ENCODE data around the gene DNLZ. TPM values are rescaled to one million over a fixed set of nuclear protein-coding genes. Genes with fewer than 3 reads are reported as not detected.

DNLZ gene
- total and polyA plus RNA-seq, 2 donors (not counting 3 experiments of a cell fraction or from before 2014, with no cell fraction given): 26.9 to 38.4 TPM

DNA sequence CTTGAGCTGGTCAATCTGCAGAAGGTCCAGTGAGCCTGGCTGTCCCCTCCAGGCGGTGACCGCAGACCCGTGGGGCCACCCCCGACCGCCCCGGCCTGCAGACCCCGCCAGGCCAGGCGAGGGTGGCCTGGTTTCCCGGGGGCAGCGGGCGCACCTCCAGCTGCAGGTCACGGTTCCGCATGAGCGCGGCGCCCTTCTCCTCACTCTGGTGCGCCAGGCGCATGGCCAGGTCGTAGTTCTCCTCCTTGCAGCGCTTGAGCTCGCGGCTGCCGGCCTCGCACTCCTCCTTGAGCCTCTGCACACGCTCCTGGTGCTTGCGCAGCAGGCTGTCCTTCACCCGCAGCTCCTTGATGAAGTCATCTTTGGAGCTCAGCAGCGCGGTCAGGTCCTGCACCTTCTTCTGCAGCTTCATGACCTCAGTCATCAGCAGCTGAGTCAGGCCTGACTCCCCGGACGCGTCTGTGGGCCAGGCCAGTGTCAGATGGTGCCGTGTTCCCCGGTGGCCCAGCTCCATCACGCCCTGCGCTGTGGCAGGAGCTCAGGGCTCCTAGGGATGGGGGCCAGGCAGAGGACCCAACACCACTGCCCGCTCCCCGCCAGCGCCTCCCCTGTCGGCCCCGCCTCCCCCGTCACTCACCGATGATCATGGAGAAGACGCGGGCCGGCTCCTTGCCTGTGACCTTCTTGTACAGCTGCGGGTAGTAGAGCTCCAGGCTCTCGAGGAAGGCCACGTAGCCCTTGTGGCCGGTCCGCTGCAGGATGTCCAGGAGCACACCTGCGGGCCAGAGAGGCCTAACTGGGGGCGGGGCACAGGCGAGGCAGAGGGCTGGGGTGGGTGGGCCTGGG is 7.4 kb upstream of the DNLZ start:
- no peaks in the 10 kb centered on the region for H3K79me2 ChIP-seq (ENCODE audit: control insufficient read depth, insufficient read depth, low read length)
- intact Hi-C loops (cut with micrococcal nuclease) (no loop called here), dilution Hi-C loops (cut with MboI; ENCODE audit: extremely low pct_ligation_motif_present, low sequenced_read_pairs) (no loop called here)
- no peak for TF ChIP-seq JUN (IDR thresholded peaks at IDR 0.05; ENCODE audit: borderline replicate concordance, insufficient read depth, insufficient read length, low read depth)
- no peaks in the 10 kb centered on the region for H3K27me3 ChIP-seq (ENCODE audit: control insufficient read depth in 2 of 2, insufficient read depth in 2 of 2, low read length in 2 of 2)
- no peak for DNase-seq (ENCODE audit: low read depth, low spot score)
- H3K4me1 ChIP-seq (ENCODE audit: control insufficient read depth, extremely low read depth, insufficient read depth, low read length): no peaks in the 10 kb centered on the region
- H3K9me1 ChIP-seq (replicated peaks; ENCODE audit: control insufficient read depth, extremely low read depth, insufficient read depth, low read length): no peaks in the 10 kb centered on the region
- H3K27ac ChIP-seq (ENCODE audit: insufficient read depth, low read depth, low read length): no peak overlapping the region
- CTCF ChIA-PET: interaction anchor here (0.8 to 1.1 kb wide), 2 partner anchors 9 to 58 kb away, joined by 4 read pairs; no protein-coding TSS in a partner anchor
- H3K9ac ChIP-seq (replicated peaks; ENCODE audit: extremely low read depth, insufficient read depth, low read length): no peak overlapping the region
- H2AFZ ChIP-seq (ENCODE audit: low read depth, low read length): no peak overlapping the region
- H3K9me3 ChIP-seq (replicated peaks; ENCODE audit: control insufficient read depth, insufficient read depth, low read length): no peaks in the 10 kb centered on the region
- no peaks in the 10 kb centered on the region for H3K36me3 ChIP-seq (ENCODE audit: control insufficient read depth in 2 of 2, extremely low read depth in 1 of 2, insufficient read depth in 2 of 2, low read length in 2 of 2)
- H3K4me2 ChIP-seq (ENCODE audit: insufficient read depth, low read length): no peak overlapping the region
- no TSS peak for BruUV-seq (replicated peaks)
- no peak overlapping the region for H3K4me3 ChIP-seq (replicated peaks in 1 of 3; ENCODE audit: insufficient read depth in 1 of 3, low read depth in 1 of 3, low read length in 3 of 3)
- POLR2A ChIA-PET: no interaction called here
- no peaks in the 10 kb centered on the region for H4K20me1 ChIP-seq (replicated peaks; ENCODE audit: control insufficient read depth, extremely low read depth, insufficient read depth, low read length)
- no peak for FAIRE-seq

DNA sequence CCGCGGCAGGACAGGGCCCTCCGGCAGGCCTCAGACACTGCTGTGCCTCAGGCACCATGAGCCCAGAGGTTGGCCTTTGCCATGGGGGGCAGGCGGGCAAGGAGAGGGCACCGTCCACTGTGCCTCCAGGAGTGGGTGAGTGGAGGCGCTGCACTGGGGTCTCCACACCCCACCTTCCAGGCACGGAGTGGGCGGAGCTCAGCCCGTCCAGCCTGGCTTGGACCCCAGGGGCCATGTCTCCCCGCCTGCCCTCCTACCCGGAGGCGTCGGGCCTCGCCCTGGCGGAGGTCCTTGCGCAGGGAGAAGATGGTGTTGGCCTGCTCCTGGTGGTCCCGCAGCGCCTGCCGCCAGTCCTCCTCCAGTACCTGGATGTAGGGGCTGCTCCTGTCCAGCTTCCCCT is 6.5 kb upstream of the DNLZ start:
- no peak for FAIRE-seq
- Histone ChIP-seq H3K79me2 (ENCODE audit: control insufficient read depth, insufficient read depth, low read length) (no peaks in the 10 kb centered on the region), H4K20me1 (replicated peaks; ENCODE audit: control insufficient read depth, extremely low read depth, insufficient read depth, low read length) (no peaks in the 10 kb centered on the region), H3K4me2 (ENCODE audit: insufficient read depth, low read length) (no peak overlapping the region), H3K36me3 (ENCODE audit: control insufficient read depth in 2 of 2, extremely low read depth in 1 of 2, insufficient read depth in 2 of 2, low read length in 2 of 2) (no peaks in the 10 kb centered on the region), H3K4me1 (ENCODE audit: control insufficient read depth, extremely low read depth, insufficient read depth, low read length) (no peaks in the 10 kb centered on the region), H3K27me3 (ENCODE audit: control insufficient read depth in 2 of 2, insufficient read depth in 2 of 2, low read length in 2 of 2) (no peaks in the 10 kb centered on the region), H3K9me1 (replicated peaks; ENCODE audit: control insufficient read depth, extremely low read depth, insufficient read depth, low read length) (no peaks in the 10 kb centered on the region), H3K9me3 (replicated peaks; ENCODE audit: control insufficient read depth, insufficient read depth, low read length) (no peaks in the 10 kb centered on the region), H3K9ac (replicated peaks; ENCODE audit: extremely low read depth, insufficient read depth, low read length) (no peak overlapping the region), H2AFZ (ENCODE audit: low read depth, low read length) (no peak overlapping the region), H3K27ac (ENCODE audit: insufficient read depth, low read depth, low read length) (no peak overlapping the region), H3K4me3 (replicated peaks in 1 of 3; ENCODE audit: insufficient read depth in 1 of 3, low read depth in 1 of 3, low read length in 3 of 3) (no peak overlapping the region)
- dilution Hi-C loops (cut with MboI; ENCODE audit: extremely low pct_ligation_motif_present, low sequenced_read_pairs): no loop called here
- ChIA-PET CTCF (interaction anchor here (0.8 kb wide), 1 partner anchor 57 kb away, joined by 4 read pairs; no protein-coding TSS in a partner anchor), POLR2A (no interaction called here)
- intact Hi-C loops (cut with micrococcal nuclease): no loop called here
- no TSS peak for BruUV-seq (replicated peaks)
- no peak for TF ChIP-seq FOS (IDR thresholded peaks at IDR 0.05; ENCODE audit: borderline replicate concordance, insufficient read depth, low read length)
- TF ChIP-seq EZH2 (IDR thresholded peaks at IDR 0.05; ENCODE audit: borderline replicate concordance, low read depth, low read length, severe bottlenecking): no peak
- TF ChIP-seq GATA2 (IDR thresholded peaks at IDR 0.05; ENCODE audit: insufficient read depth, insufficient read length, low read depth, low read length): no peak
- no peak for TF ChIP-seq POLR2AphosphoS5 (IDR thresholded peaks at IDR 0.05; ENCODE audit: insufficient read depth, low read depth, low read length)
- no peak for TF ChIP-seq JUN (IDR thresholded peaks at IDR 0.05; ENCODE audit: borderline replicate concordance, insufficient read depth, insufficient read length, low read depth)
- TF ChIP-seq POLR2A (IDR thresholded peaks at IDR 0.05; ENCODE audit: low read depth, low read length): no peak
- TF ChIP-seq, protein P1, sequence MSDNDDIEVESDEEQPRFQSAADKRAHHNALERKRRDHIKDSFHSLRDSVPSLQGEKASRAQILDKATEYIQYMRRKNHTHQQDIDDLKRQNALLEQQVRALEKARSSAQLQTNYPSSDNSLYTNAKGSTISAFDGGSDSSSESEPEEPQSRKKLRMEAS (IDR thresholded peaks at IDR 0.05; ENCODE audit: insufficient read depth, insufficient read length): no peak
- TF ChIP-seq MYC (IDR thresholded peaks at IDR 0.05; ENCODE audit: low read depth, low read length): no peak
- TF ChIP-seq, protein P2, sequence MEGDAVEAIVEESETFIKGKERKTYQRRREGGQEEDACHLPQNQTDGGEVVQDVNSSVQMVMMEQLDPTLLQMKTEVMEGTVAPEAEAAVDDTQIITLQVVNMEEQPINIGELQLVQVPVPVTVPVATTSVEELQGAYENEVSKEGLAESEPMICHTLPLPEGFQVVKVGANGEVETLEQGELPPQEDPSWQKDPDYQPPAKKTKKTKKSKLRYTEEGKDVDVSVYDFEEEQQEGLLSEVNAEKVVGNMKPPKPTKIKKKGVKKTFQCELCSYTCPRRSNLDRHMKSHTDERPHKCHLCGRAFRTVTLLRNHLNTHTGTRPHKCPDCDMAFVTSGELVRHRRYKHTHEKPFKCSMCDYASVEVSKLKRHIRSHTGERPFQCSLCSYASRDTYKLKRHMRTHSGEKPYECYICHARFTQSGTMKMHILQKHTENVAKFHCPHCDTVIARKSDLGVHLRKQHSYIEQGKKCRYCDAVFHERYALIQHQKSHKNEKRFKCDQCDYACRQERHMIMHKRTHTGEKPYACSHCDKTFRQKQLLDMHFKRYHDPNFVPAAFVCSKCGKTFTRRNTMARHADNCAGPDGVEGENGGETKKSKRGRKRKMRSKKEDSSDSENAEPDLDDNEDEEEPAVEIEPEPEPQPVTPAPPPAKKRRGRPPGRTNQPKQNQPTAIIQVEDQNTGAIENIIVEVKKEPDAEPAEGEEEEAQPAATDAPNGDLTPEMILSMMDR (IDR thresholded peaks at IDR 0.05; ENCODE audit: extremely low read depth in 1 of 2, insufficient read depth in 1 of 2, low read depth in 1 of 2, low read length in 2 of 2): no peak
- DNase-seq (ENCODE audit: low read depth, low spot score): no peak

Measured in endothelial cell of umbilical vein (primary cell).